Stimulated activated CD4-positive, alpha-beta T cell treated with anti-CD3 and anti-CD28 coated beads, TNF-alpha, amount 100 ng/mL, for 4 hours (primary cell): ENCODE measurements around the gene SEMA5A.

Experiments
- DNase-seq, 3 experiments: peaks; one replicate each; pipeline ENCODE4 v3.0.0-alpha.2; 2020; ENCODE audit warnings: low read depth in 3 of 3

SEMA5A gene

GRCh38 chr5:9549941-9550340 lies 4.1 kb upstream of the SEMA5A start:
- no peak for DNase-seq

GRCh38 chr5:9547122-9547947 lies 1.5 kb upstream of the SEMA5A start:
- no peak for DNase-seq

GRCh38 chr5:9545136-9545991 lies 511 bp downstream of the SEMA5A start:
- no peak for DNase-seq

GRCh38 chr5:9544502-9545135 lies 1.3 kb downstream of the SEMA5A start:
- peak; percentile 6 to 25 (median 7) for DNase-seq

- DNase-seq: no peak
Measured at GRCh38 chr5:9544056-9544455, 1.8 kb downstream of the SEMA5A start.

GRCh38 chr5:9543311-9543920 lies 2.5 kb downstream of the SEMA5A start:
- no peak for DNase-seq

- no peak for DNase-seq
Measured at GRCh38 chr5:9540791-9541190, 5.1 kb downstream of the SEMA5A start.

- no peak for DNase-seq
Measured at GRCh38 chr5:9538504-9538903, 7.4 kb downstream of the SEMA5A start.

- DNase-seq: no peak
Measured at GRCh38 chr5:9537223-9538141, 8.4 kb downstream of the SEMA5A start.

GRCh38 chr5:9536717-9537116 lies 9.2 kb downstream of the SEMA5A start:
- DNase-seq: no peak

GRCh38 chr5:9534881-9535517 lies 10.9 kb downstream of the SEMA5A start:
- no peak for DNase-seq

GRCh38 chr5:9533562-9534364 lies 12.1 kb downstream of the SEMA5A start:
- DNase-seq: no peak

- DNase-seq: no peak
Measured at GRCh38 chr5:9533096-9533495, 12.8 kb downstream of the SEMA5A start.

- DNase-seq: no peak
Measured at GRCh38 chr5:9529513-9529912, 16.4 kb downstream of the SEMA5A start.

- no peak for DNase-seq
Measured at GRCh38 chr5:9529041-9529480, 16.8 kb downstream of the SEMA5A start.

GRCh38 chr5:9524941-9525340 lies 20.9 kb downstream of the SEMA5A start:
- no peak for DNase-seq

GRCh38 chr5:9523090-9523823 lies 22.6 kb downstream of the SEMA5A start:
- DNase-seq: no peak

- DNase-seq: no peak
Measured at GRCh38 chr5:9519537-9519936, 26.3 kb downstream of the SEMA5A start.

- no peak for DNase-seq
Measured at GRCh38 chr5:9516591-9516990, 29.3 kb downstream of the SEMA5A start.
